ENCODE data around the gene KCNH2.

KCNH2 gene

DNA sequence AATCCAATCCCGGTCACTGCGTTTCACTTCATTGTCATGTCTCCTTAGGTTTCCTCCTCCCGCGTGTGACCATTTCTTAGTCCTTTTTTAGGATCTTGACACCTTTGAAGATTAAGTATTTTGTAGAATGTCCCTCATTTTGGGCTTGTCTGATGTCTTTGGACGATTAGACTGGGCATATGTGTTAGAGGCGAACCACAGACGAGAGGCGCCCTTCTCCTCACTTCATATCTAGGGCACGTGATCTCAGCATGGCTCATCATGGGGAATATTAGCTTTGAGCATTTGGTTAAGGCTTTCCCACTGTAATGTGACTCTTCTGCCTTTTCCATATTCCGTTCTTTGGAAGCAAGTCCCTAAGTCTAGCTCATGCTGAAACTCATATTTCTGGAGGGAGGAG is 59.0 kb downstream of the KCNH2 start:
- Histone ChIP-seq H3K4me3 (ENCODE audit: insufficient read depth, low read length, poor library complexity, severe bottlenecking) (no peak overlapping the region), H3K9me2 (replicated peaks; ENCODE audit: insufficient read depth, low read length) (no peaks in the 10 kb centered on the region), H3K27me3 (ENCODE audit: low read length) (no peaks in the 10 kb centered on the region), H4K20me1 (ENCODE audit: low read depth, low read length) (no peaks in the 10 kb centered on the region), H3K4me2 (ENCODE audit: low read depth, low read length, poor library complexity, severe bottlenecking) (no peak overlapping the region), H2AFZ (ENCODE audit: low read depth, low read length, severe bottlenecking) (no peak overlapping the region), H3K9ac (ENCODE audit: low read length) (no peak overlapping the region), H3K36me3 (ENCODE audit: low read length) (no peaks in the 10 kb centered on the region), H3F3A (ENCODE audit: insufficient read depth) (no peaks in the 10 kb centered on the region), H3K9me3 (ENCODE audit: insufficient read depth, low read length) (no peaks in the 10 kb centered on the region), H3K79me2 (ENCODE audit: insufficient read depth, low read length) (no peaks in the 10 kb centered on the region), H3K27ac (ENCODE audit: low read depth, low read length) (no peak overlapping the region)
- TF ChIP-seq EZH2phosphoT487 (conservative IDR thresholded peaks at IDR 0.05; ENCODE audit: low read length) (no peak), CTCF (IDR thresholded peaks at IDR 0.05; ENCODE audit: insufficient read depth, low read length, poor library complexity, severe bottlenecking) (no peak)

DNA sequence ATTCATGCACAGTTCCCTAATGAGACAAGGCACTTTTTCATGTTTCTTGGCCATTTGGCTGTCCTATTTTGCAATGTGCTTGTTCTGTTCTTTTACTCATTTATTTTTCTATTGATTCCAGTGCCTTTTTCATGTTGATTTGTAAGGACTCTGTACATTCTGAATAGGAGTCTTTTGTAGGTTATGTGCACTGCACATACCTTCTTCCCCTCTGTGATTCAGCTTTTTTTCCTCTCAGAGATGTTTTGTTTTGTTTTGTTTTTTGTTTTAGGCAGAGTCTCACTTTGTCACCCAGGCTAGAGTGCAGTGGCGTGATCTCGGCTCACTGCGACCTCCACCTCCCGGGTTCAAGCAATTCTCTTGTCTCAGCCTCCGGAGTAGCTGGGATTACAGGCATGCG is 59.7 kb downstream of the KCNH2 start:
- TF ChIP-seq CTCF (IDR thresholded peaks at IDR 0.05; ENCODE audit: insufficient read depth, low read length, poor library complexity, severe bottlenecking) = no peak
- no peak for TF ChIP-seq EZH2phosphoT487 (conservative IDR thresholded peaks at IDR 0.05; ENCODE audit: low read length)
- Histone ChIP-seq H3K4me2 (ENCODE audit: low read depth, low read length, poor library complexity, severe bottlenecking) (no peak overlapping the region), H3K9me3 (ENCODE audit: insufficient read depth, low read length) (no peaks in the 10 kb centered on the region), H3K27ac (ENCODE audit: low read depth, low read length) (no peak overlapping the region), H3F3A (ENCODE audit: insufficient read depth) (no peaks in the 10 kb centered on the region), H3K4me3 (ENCODE audit: insufficient read depth, low read length, poor library complexity, severe bottlenecking) (no peak overlapping the region), H4K20me1 (ENCODE audit: low read depth, low read length) (no peaks in the 10 kb centered on the region), H3K36me3 (ENCODE audit: low read length) (no peaks in the 10 kb centered on the region), H3K9ac (ENCODE audit: low read length) (no peak overlapping the region), H2AFZ (ENCODE audit: low read depth, low read length, severe bottlenecking) (no peak overlapping the region), H3K79me2 (ENCODE audit: insufficient read depth, low read length) (no peaks in the 10 kb centered on the region), H3K27me3 (ENCODE audit: low read length) (no peaks in the 10 kb centered on the region), H3K9me2 (replicated peaks; ENCODE audit: insufficient read depth, low read length) (no peaks in the 10 kb centered on the region)

DNA sequence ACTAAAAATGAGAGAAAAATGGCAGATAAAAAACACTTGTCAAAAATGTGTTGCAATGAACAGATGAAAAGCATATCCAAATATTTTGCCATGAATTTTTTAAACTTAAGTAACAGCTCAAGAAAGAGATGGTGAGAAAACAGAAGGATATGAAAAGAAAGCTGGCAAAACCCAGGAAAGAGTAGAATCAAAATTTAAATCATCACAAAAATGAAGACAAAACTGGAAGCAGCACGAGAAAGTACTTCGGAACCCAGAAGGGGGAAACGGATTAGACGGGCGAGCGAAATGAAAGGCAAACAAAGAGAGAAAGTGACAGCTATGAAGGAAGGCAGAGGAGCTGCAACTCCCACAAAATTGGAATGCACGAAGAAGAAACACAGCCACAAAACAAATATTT is 60.2 kb downstream of the KCNH2 start:
- H3K79me2 ChIP-seq (ENCODE audit: insufficient read depth, low read length) = no peaks in the 10 kb centered on the region
- no peaks in the 10 kb centered on the region for H3K9me3 ChIP-seq (ENCODE audit: insufficient read depth, low read length)
- TF ChIP-seq CTCF (IDR thresholded peaks at IDR 0.05; ENCODE audit: insufficient read depth, low read length, poor library complexity, severe bottlenecking) (no peak), EZH2phosphoT487 (conservative IDR thresholded peaks at IDR 0.05; ENCODE audit: low read length) (no peak)
- H3K9ac ChIP-seq (ENCODE audit: low read length) = no peak overlapping the region
- no peaks in the 10 kb centered on the region for H3K27me3 ChIP-seq (ENCODE audit: low read length)
- no peak overlapping the region for H3K4me3 ChIP-seq (ENCODE audit: insufficient read depth, low read length, poor library complexity, severe bottlenecking)
- H3F3A ChIP-seq (ENCODE audit: insufficient read depth) = no peaks in the 10 kb centered on the region
- no peaks in the 10 kb centered on the region for H3K36me3 ChIP-seq (ENCODE audit: low read length)
- H3K9me2 ChIP-seq (replicated peaks; ENCODE audit: insufficient read depth, low read length) = no peaks in the 10 kb centered on the region
- no peaks in the 10 kb centered on the region for H4K20me1 ChIP-seq (ENCODE audit: low read depth, low read length)
- no peak overlapping the region for H3K4me2 ChIP-seq (ENCODE audit: low read depth, low read length, poor library complexity, severe bottlenecking)
- no peak overlapping the region for H2AFZ ChIP-seq (ENCODE audit: low read depth, low read length, severe bottlenecking)
- no peak overlapping the region for H3K27ac ChIP-seq (ENCODE audit: low read depth, low read length)

DNA sequence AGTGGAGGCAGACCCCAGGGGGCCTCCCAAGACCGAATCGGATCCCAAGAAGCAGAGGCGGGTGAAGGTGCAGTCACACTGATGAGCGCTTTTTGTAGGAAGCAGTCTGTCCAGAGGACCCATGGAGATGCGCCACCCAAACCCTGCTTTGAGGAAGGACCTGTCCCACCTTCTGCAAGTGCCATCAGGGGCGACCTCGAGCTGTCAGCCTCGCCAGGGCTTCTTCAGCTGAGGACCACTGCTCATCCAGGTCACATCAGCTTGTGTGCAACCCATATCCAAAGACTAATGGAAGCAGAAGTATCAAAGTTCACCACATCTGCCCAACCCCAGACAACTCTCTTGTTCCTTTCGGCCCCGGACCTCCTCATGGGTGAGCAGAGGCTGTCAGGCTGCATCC is 61.5 kb downstream of the KCNH2 start:
- H2AFZ ChIP-seq (ENCODE audit: low read depth, low read length, severe bottlenecking) = no peak overlapping the region
- TF ChIP-seq CTCF (IDR thresholded peaks at IDR 0.05; ENCODE audit: insufficient read depth, low read length, poor library complexity, severe bottlenecking) (no peak), EZH2phosphoT487 (conservative IDR thresholded peaks at IDR 0.05; ENCODE audit: low read length) (no peak)
- no peak overlapping the region for H3K9ac ChIP-seq (ENCODE audit: low read length)
- H4K20me1 ChIP-seq (ENCODE audit: low read depth, low read length) = no peaks in the 10 kb centered on the region
- H3K79me2 ChIP-seq (ENCODE audit: insufficient read depth, low read length) = no peaks in the 10 kb centered on the region
- no peak overlapping the region for H3K4me3 ChIP-seq (ENCODE audit: insufficient read depth, low read length, poor library complexity, severe bottlenecking)
- no peaks in the 10 kb centered on the region for H3K9me3 ChIP-seq (ENCODE audit: insufficient read depth, low read length)
- no peak overlapping the region for H3K4me2 ChIP-seq (ENCODE audit: low read depth, low read length, poor library complexity, severe bottlenecking)
- no peaks in the 10 kb centered on the region for H3K9me2 ChIP-seq (replicated peaks; ENCODE audit: insufficient read depth, low read length)
- no peaks in the 10 kb centered on the region for H3K36me3 ChIP-seq (ENCODE audit: low read length)
- H3K27ac ChIP-seq (ENCODE audit: low read depth, low read length) = no peak overlapping the region
- no peaks in the 10 kb centered on the region for H3K27me3 ChIP-seq (ENCODE audit: low read length)
- H3F3A ChIP-seq (ENCODE audit: insufficient read depth) = no peaks in the 10 kb centered on the region

Measured in SU-DHL-6 (cell line).